M059J (cell line): Measurements from ENCODE around the gene NAA38. TPM values are rescaled to one million over a fixed set of nuclear protein-coding genes. Genes with fewer than 3 reads are reported as not detected.
A peak's percentile ranks its signal among the peaks of the same experiment; 100 is the strongest.

Experiments used
- DNase-seq: peaks from one replicate; pipeline ENCODE4 v3.0.0-alpha.2; 2012; ENCODE audit warnings: low read depth
- total RNA-seq: library from RNA; depleted of rRNA; stranded (reverse); fragments of >200 nt; shearing (Covaris generic); gene quantifications from 2 replicates; pipeline ENCODE4 v1.2.3, GENCODE V29; 2014

NAA38 gene
- total RNA-seq, 1 experiment from 2014 or later = 68.2 TPM

DNA sequence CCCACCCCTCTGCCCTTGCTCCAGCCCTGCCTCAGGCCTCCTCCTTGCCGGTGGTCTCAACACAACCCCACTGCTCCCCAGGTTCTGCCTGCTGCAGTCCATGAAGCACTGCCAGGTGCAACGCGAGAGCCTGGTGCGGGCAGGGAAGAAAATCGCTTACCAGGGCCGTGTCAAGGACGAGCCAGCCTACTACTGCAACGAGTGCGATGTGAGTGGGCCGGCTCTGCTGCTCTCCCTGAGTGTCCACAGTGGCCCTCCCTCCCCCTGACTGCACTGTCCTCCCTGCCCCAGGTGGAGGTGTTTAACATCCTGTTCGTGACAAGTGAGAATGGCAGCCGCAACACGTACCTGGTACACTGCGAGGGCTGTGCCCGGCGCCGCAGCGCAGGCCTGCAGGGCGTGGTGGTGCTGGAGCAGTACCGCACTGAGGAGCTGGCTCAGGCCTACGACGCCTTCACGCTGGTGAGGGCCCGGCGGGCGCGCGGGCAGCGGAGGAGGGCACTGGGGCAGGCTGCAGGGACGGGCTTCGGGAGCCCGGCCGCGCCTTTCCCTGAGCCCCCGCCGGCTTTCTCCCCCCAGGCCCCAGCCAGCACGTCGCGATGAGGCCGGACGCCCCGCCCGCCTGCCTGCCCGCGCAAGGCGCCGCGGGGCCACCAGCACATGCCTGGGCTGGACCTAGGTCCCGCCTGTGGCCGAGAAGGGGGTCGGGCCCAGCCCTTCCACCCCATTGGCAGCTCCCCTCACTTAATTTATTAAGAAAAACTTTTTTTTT is 4.3 kb downstream of the NAA38 start:
- DNase-seq = no peak

DNA sequence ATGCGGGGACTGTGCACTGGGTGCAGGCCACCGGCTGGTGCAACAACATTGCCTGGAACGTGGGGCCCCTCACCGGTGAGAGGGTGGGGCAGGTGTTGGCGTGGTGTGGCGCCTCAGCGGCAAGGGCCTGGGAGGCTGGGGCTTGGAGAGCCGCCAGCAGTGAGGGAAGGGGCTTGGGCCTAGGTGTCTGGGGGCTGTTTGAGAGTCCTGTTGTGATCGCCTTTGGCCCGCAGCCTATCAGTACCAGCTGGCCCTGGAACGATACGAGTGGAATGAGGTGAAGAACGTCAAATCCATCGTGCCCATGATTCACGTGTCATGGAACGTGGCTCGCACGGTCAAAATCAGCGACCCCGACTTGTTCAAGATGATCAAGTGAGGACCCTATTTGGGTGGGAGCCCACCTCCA is 5.1 kb downstream of the NAA38 start:
- no peak for DNase-seq

DNA sequence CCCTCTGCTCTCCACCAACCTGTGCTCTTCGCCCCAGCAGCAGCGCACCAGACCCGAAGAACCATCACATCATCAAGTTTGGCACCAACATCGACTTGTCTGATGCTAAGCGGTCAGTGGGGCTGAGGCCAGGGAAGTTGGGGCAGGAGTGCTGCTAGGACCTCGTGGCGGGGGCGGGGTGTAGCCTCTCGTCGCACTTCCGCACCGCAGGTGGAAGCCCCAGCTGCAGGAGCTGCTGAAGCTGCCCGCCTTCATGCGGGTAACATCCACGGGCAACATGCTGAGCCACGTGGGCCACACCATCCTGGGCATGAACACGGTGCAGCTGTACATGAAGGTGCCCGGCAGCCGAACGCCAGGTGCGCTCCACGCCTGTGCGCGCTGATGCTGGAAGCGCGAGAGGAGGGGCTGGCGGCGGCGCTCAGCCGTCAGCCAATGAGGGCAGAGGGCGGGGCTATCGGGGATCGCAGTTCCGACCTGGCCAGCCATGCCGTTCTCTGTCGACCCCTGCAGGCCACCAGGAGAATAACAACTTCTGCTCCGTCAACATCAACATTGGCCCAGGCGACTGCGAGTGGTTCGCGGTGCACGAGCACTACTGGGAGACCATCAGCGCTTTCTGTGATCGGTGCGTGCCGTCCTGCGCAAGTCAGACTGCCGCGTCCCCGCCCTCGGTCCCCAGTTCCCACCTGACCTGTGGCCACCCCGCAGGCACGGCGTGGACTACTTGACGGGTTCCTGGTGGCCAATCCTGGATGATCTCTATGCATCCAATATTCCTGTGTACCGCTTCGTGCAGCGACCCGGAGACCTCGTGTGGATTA is 5.7 kb downstream of the NAA38 start:
- DNase-seq = no peak

DNA sequence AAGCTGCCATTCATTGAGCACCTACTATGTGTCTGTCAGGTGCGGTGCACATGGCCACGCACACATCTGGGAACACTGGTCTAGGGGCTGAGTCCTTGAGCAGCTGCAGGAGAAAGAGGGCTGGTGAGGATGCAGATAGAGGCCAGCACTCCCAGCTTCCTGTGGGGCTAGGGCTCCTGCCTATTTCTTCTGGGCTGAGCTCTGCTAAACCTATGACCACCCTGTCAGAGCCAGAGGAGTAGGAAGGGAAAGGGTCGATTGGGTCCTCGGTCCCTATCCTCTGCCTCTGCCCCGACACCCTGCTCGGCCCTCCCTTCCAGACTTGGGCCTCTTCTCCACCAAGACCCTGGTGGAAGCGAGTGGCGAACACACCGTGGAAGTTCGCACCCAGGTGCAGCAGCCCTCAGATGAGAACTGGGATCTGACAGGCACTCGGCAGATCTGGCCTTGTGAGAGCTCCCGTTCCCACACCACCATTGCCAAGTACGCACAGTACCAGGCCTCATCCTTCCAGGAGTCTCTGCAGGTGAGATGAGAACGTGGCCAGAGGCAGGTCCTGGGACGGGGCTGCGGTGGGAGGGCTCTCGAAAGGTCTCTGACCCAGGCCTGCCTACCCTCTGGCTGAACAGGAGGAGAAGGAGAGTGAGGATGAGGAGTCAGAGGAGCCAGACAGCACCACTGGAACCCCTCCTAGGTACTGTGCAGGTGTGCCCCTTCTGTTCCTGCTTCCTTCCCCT is 6.5 kb downstream of the NAA38 start:
- no peak for DNase-seq

DNA sequence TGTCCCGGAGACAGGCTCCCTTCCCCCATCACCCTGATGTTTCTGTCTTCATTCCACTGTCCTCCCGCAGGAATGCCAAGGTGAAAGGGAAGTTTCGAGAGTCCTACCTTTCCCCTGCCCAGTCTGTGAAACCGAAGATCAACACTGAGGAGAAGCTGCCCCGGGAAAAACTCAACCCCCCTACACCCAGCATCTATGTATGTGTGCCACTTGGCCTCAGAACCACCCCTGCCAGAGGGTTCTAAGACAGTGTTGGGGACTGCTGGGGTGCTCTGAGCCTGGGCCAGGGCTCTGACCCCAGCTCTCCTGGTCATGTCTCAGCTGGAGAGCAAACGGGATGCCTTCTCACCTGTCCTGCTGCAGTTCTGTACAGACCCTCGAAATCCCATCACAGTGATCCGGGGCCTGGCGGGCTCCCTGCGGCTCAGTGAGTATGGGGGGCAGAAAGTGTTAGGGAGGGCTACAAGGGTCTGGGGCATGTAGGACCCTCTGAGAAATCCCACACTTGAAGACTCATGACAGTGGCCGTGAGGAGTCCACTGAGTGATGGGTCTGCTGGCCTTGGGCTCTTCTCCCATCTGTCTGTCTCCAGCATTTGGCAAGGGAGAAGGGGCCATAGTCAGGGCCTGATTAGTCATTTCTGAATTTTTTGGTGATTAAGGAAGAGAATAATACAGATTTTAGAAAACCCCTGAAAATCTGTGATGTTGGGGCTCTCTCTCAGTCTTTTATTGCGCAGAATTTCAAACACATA is 7.4 kb downstream of the NAA38 start:
- DNase-seq = no peak

DNA sequence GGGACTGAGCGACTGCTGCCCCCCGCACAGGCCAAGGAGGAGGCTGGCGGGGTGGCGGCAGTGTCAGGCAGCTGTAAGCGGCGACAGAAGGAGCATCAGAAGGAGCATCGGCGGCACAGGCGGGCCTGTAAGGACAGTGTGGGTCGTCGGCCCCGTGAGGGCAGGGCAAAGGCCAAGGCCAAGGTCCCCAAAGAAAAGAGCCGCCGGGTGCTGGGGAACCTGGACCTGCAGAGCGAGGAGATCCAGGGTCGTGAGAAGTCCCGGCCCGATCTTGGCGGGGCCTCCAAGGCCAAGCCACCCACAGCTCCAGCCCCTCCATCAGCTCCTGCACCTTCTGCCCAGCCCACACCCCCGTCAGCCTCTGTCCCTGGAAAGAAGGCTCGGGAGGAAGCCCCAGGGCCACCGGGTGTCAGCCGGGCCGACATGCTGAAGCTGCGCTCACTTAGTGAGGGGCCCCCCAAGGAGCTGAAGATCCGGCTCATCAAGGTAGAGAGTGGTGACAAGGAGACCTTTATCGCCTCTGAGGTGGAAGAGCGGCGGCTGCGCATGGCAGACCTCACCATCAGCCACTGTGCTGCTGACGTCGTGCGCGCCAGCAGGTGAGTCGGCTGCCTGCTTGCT is 8.1 kb downstream of the NAA38 start:
- no peak for DNase-seq

DNA sequence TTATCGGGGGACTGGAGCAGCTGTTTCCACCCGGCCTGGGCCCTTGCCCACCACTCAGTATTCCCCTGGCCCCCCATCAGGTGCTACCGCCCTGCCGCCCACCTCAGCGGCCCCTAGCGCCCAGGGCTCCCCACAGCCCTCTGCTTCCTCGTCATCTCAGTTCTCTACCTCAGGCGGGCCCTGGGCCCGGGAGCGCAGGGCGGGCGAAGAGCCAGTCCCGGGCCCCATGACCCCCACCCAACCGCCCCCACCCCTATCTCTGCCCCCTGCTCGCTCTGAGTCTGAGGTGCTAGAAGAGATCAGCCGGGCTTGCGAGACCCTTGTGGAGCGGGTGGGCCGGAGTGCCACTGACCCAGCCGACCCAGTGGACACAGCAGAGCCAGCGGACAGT is 8.6 kb downstream of the NAA38 start:
- no peak for DNase-seq

DNA sequence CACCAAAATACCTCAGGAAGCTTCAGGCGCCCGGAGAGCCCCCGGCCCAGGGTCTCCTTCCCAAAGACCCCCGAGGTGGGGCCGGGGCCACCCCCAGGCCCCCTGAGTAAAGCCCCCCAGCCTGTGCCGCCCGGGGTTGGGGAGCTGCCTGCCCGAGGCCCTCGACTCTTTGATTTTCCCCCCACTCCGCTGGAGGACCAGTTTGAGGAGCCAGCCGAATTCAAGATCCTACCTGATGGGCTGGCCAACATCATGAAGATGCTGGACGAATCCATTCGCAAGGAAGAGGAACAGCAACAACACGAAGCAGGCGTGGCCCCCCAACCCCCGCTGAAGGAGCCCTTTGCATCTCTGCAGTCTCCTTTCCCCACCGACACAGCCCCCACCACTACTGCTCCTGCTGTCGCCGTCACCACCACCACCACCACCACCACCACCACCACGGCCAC is 9.2 kb downstream of the NAA38 start:
- DNase-seq = no peak

DNA sequence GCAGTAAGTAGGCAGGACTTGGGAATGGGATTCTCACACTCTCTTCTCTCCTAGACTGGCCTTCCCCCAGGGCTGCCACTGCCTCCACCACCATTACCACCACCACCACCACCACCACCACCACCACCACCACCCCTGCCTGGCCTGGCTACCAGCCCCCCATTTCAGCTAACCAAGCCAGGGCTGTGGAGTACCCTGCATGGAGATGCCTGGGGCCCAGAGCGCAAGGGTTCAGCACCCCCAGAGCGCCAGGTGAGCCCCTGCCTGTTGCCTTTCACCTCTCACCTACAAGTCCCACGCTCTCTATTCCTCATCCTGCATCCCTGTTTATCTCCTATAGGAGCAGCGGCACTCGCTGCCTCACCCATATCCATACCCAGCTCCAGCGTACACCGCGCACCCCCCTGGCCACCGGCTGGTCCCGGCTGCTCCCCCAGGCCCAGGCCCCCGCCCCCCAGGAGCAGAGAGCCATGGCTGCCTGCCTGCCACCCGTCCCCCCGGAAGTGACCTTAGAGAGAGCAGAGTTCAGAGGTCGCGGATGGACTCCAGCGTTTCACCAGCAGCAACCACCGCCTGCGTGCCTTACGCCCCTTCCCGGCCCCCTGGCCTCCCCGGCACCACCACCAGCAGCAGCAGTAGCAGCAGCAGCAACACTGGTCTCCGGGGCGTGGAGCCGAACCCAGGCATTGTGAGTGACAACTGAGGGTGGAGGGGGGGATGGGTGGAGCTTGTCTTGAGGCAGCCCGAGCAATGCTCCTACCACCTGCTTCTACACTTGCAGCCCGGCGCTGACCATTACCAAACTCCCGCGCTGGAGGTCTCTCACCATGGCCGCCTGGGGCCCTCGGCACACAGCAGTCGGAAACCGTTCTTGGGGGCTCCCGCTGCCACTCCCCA is 10.3 kb downstream of the NAA38 start:
- no peak for DNase-seq

DNA sequence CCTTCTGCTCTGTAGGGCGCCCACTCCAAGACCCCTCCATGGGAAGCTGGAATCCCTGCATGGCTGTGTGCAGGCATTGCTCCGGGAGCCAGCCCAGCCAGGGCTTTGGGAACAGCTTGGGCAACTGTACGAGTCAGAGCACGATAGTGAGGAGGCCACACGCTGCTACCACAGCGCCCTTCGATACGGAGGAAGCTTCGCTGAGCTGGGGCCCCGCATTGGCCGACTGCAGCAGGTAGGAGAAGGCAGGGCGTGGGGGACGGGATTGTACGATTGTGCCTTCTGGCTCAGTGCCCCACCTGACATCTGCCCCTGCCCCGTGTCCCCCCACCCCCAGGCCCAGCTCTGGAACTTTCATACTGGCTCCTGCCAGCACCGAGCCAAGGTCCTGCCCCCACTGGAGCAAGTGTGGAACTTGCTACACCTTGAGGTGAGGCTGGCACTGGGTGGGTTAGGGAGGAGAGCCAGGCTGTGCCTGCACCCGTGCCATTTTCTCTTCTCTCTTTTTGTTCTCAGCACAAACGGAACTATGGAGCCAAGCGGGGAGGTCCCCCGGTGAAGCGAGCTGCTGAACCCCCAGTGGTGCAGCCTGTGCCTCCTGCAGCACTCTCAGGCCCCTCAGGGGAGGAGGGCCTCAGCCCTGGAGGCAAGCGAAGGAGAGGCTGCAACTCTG is 11.2 kb downstream of the NAA38 start:
- DNase-seq = no peak

DNA sequence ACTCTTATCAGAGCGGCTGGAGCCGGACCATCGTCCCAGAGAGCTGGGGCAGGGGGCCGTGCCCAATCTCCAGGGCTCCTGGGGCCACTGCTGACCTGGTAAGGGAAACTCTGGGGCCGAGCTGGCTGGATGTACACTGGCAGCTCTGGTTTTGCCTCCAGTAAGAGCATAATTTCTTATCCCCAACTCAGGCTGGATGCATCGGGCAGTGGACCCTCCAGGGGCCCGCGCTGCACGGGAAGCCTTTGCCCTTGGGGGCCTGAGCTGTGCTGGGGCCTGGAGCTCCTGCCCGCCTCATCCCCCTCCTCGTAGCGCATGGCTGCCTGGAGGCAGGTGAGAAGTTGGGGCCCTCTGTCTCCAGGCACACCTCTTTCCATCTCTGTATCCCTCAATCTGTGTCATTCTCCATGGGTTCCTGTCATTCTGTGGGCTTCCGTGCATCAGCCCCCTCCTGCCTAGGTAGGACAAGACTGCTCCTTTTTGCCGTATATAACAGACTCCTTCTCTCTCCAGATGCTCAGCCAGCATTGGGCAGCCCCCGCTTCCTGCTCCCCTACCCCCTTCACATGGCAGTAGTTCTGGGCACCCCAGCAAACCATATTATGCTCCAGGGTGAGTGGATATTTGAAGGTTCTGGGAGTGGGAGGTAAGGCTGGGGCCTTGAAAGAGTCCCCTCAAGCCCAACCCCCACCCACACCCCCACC is 11.8 kb downstream of the NAA38 start:
- no peak for DNase-seq

DNA sequence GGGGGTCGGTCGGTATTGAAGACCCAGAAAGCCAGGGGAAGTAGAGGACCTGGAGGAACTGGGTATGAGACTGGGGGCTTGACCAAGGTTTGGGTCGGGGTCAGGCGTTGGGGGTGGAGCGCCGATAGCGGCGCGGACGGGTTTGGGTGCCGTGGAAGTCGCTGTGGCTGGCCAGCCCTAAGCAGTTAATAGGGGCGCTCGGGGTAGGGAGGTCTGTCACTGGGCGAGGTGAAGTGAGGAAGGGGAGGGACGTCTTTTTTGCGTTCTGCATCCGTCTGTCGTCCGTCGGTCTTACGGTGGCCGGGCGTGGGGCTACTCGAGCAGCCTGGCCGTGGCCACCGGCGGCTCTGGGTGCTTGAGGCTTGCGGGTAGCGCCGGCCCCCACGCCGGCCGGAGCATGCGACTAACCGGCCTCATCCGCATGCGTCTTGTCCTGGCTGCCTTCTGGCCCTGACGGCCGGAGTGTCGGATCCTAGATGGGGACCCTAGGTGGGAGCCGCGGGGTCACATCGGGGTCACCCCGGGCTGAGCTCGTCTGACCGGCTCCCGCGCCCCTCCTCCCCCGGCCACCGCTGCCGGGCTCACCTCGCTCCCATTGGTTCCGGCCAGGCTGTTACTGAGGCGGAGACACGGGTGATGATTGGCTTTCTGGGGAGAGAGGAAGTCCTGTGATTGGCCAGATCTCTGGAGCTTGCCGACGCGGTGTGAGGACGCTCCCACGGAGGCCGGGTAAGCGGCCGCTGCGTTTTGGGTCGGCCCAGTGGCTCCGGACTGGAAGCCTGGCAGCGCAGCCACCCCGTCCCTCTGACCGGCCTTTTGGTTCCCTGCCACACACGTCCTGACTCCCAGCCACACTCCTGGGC is 12.8 kb downstream of the NAA38 start:
- DNase-seq = peak; percentile 95

DNA sequence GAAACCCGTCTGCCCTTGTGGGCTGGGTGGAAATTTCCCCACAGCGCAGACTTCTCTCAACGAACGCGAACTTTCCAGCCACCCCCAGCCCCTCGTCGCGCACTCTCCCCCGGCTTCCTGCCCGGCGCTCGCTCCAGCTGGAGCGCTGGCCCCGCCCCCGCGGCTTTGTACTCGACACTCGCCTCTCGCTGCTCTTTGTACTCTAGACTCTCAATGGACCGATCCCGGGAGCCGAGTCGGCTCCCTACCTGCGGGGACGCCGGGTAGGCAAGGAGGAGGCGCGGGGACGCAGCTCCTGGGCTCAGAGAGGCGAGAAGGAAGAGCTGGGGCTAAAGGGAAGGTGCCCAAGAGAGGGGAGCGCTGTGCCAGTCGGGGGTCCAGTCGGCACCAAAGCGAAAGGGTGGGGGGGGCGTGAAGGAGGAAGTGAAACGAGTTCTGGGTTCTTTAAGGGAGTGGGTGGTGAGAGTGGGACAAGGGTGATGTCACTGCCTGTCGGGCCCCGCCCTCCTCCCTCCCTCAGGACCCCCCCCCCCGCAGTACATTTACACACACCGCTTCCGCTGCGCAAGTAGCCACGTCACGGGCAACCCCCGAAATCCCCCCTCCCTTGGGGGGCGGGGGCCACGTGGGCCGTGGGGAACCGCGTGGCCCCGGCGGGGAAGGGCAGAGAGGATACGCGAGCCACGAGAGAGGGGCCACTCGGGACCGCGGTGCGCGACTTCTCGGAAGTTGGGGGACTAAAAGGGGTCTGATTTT is 13.6 kb downstream of the NAA38 start:
- peak; percentile 84 for DNase-seq

DNA sequence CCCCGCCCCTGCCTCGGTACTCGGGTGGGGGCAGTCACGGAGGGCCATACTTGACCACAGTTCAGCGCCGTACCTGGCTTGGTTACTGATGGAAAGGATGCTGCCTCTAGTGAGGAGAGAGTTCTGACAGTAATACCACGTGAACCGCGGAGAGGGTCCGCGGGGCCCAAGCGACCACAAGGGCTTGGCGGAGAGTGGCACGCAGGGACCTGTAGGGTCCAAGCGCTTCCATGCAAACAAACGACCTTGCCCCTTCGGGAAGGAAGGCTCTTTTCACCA is 14.2 kb downstream of the NAA38 start:
- DNase-seq = no peak

DNA sequence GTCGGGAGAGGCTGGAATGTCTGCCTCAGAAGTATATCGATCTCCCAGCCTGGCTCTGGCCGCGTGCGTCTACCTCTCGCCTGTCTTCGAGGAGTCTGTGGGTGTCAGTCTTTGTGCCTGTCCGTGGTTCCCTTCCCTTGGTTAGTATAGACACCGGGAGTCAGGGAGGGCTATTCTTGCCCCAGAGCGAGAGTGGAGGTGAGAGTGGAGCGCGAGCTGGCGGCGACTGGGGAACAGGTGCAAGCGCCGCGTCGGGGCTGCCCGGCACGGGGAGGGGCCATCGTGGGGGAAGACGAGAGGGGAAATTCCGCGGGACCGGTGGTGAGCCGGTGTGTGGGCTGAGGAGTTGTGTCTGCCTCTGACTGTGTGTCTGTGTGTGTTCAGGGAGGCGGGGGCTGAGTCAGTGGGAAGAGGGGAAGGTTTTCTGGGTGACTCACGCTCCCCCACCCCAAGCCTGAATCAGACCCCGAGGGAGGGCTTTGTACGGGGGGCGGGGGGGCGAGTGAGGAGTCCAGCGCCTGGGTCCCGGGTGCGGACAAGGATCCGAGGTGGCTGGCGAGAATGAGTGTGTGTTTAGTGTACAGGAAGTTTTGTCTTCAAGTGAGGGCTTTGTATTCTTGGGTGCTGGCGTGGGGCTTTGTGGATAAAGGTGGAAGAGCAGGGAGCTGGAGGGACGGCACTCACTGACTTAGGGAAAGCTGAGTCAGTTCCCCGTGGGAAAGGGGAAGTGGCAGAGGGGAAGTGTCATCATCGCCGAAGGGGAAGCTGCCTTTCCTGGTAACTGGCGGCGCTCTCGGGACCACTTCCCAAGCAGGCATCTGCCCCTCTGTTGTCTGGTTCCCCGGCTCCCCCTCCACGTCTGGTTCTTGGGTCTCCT is 14.7 kb downstream of the NAA38 start:
- DNase-seq = peak; percentile 92

DNA sequence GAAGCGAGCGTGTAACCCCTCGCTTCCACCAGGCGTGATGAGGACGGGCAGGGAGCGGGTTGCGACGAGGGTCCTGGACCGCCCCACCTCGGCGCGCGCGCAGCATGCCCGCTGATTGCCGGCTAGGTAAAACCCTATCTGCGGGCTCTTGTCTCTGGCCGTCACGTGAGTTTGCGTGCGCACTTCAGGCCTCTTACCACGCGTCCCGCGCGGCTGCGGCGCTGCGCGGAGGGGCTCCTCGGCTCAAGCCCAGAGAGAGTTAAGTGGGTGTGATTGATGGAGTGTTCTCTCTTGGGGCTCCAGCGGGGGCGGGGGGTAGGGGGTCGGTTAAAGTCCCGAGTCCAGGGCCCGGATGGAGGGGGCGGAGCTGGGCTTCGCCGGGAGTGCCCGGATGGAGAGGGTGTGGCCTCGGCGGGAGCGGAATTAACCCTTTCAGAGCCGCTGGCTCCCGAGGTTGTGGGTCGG is 15.4 kb downstream of the NAA38 start:
- peak; percentile 77 for DNase-seq
